Osteoblast (primary cell): Measurements from ENCODE around the gene P3H2. TPM values are rescaled to one million over a fixed set of nuclear protein-coding genes. Genes with fewer than 3 reads are reported as not detected.

Experiments
- DNase-seq: peaks from one replicate; pipeline ENCODE4 v3.0.0; 2011; ENCODE audit warnings: low spot score, mixed read lengths; ENCODE audit not compliant: insufficient read length; ENCODE audit errors: missing footprints
- H2AFZ ChIP-seq: 2 replicates; pipeline ENCODE4 v1.6.0; 2011; ENCODE audit warnings: mild to moderate bottlenecking, low read length
- H3K27ac ChIP-seq: 2 replicates; pipeline ENCODE4 v1.5.1; 2011; ENCODE audit warnings: mild to moderate bottlenecking, low read depth, low read length, moderate library complexity
- H3K27me3 ChIP-seq: 2 replicates; pipeline ENCODE4 v1.6.0; 2012; ENCODE audit warnings: mild to moderate bottlenecking, control low read depth, inconsistent platforms, low read length, moderate library complexity; ENCODE audit not compliant: insufficient read depth
- H3K36me3 ChIP-seq: 2 replicates; pipeline ENCODE4 v1.5.1; 2011; ENCODE audit warnings: mild to moderate bottlenecking, low read length, control low read depth, moderate library complexity; ENCODE audit not compliant: insufficient read depth
- H3K4me1 ChIP-seq: 2 replicates; pipeline ENCODE4 v1.5.1; 2011; ENCODE audit warnings: mild to moderate bottlenecking, low read length, control low read depth, moderate library complexity; ENCODE audit not compliant: insufficient read depth
- H3K4me2 ChIP-seq: 2 replicates; pipeline ENCODE4 v1.6.0; 2011; ENCODE audit warnings: mild to moderate bottlenecking, low read length; ENCODE audit not compliant: insufficient read depth
- H3K4me3 ChIP-seq: fragments of 200-600 bp; sonication (generic); 3 replicates; pipeline ENCODE4 v1.5.1; 2012; ENCODE audit warnings: mild to moderate bottlenecking, low read length, inconsistent platforms; ENCODE audit not compliant: insufficient read depth
- H3K79me2 ChIP-seq: 2 replicates; pipeline ENCODE4 v1.6.0; 2012; ENCODE audit warnings: mild to moderate bottlenecking, low read length, control low read depth, inconsistent platforms; ENCODE audit not compliant: insufficient read depth
- H3K9me3 ChIP-seq: 2 replicates; pipeline ENCODE4 v1.5.1; 2011; ENCODE audit warnings: low read depth, low read length, control low read depth
- H4K20me1 ChIP-seq: 2 replicates; pipeline ENCODE4 v1.6.0; 2012; ENCODE audit warnings: mild to moderate bottlenecking, low read length, control low read depth; ENCODE audit not compliant: insufficient read depth
- CTCF ChIP-seq: IDR thresholded peaks from 2 replicates; pipeline ENCODE4 v1.5.1; 2011; ENCODE audit warnings: mild to moderate bottlenecking, low read depth, low read length, moderate library complexity; ENCODE audit errors: extremely low read depth
- total RNA-seq: library from RNA; depleted of rRNA; stranded (reverse); fragments of >200 nt; gene quantifications from 2 replicates; pipeline ENCODE4 v1.2.3, GENCODE V29; 2012

Gene P3H2
- total RNA-seq, 1 donor: 13.4 TPM

GRCh38 chr3:190064659-190065058, 56.0 kb downstream of the P3H2 start:
- Histone ChIP-seq H4K20me1 (no peaks in the 10 kb centered on the region), H3K36me3 (no peaks in the 10 kb centered on the region), H3K9me3 (no peaks in the 10 kb centered on the region), H3K79me2 (no peaks in the 10 kb centered on the region), H3K27ac (peak overlapping the region; percentile 53), H2AFZ (no peak overlapping the region), H3K27me3 (no peaks in the 10 kb centered on the region), H3K4me2 (no peak overlapping the region), H3K4me1 (peaks cover 19% of the 10 kb centered on the region), H3K4me3 (no peak overlapping the region)
- DNase-seq: no peak
- no peak for TF ChIP-seq CTCF

- Histone ChIP-seq H3K9me3 (no peaks in the 10 kb centered on the region), H3K79me2 (no peaks in the 10 kb centered on the region), H3K36me3 (no peaks in the 10 kb centered on the region), H3K4me3 (no peak overlapping the region), H3K27me3 (no peaks in the 10 kb centered on the region), H3K4me1 (peaks cover 25% of the 10 kb centered on the region), H3K27ac (peak overlapping the region; percentile 53), H2AFZ (no peak overlapping the region), H3K4me2 (no peak overlapping the region), H4K20me1 (no peaks in the 10 kb centered on the region)
- peak; percentile 32 for DNase-seq
- TF ChIP-seq CTCF: no peak
These were observed 56.6 kb downstream of the P3H2 start for GRCh38 chr3:190064112-190064511.

GRCh38 chr3:190063490-190063889, 57.2 kb downstream of the P3H2 start:
- H3K79me2 ChIP-seq: no peaks in the 10 kb centered on the region
- no peak overlapping the region for H3K4me3 ChIP-seq
- no peak overlapping the region for H3K4me2 ChIP-seq
- peak overlapping the region; percentile 53 for H3K27ac ChIP-seq
- no peaks in the 10 kb centered on the region for H3K36me3 ChIP-seq
- no peak for DNase-seq
- H3K27me3 ChIP-seq: no peaks in the 10 kb centered on the region
- no peak overlapping the region for H2AFZ ChIP-seq
- H3K9me3 ChIP-seq: no peaks in the 10 kb centered on the region
- peaks cover 31% of the 10 kb centered on the region for H3K4me1 ChIP-seq
- TF ChIP-seq CTCF: no peak
- H4K20me1 ChIP-seq: no peaks in the 10 kb centered on the region

GRCh38 chr3:190060192-190060775, 60.4 kb downstream of the P3H2 start:
- Histone ChIP-seq H3K27me3 (no peaks in the 10 kb centered on the region), H3K4me1 (peaks cover 37% of the 10 kb centered on the region), H3K9me3 (no peaks in the 10 kb centered on the region), H3K36me3 (no peaks in the 10 kb centered on the region), H3K79me2 (no peaks in the 10 kb centered on the region), H4K20me1 (no peaks in the 10 kb centered on the region), H3K4me3 (no peak overlapping the region), H3K4me2 (no peak overlapping the region), H2AFZ (no peak overlapping the region), H3K27ac (peak overlapping the region; percentile 47)
- no peak for TF ChIP-seq CTCF
- DNase-seq: no peak
